ENCODE measurements around the gene SEC23A.

DNA sequence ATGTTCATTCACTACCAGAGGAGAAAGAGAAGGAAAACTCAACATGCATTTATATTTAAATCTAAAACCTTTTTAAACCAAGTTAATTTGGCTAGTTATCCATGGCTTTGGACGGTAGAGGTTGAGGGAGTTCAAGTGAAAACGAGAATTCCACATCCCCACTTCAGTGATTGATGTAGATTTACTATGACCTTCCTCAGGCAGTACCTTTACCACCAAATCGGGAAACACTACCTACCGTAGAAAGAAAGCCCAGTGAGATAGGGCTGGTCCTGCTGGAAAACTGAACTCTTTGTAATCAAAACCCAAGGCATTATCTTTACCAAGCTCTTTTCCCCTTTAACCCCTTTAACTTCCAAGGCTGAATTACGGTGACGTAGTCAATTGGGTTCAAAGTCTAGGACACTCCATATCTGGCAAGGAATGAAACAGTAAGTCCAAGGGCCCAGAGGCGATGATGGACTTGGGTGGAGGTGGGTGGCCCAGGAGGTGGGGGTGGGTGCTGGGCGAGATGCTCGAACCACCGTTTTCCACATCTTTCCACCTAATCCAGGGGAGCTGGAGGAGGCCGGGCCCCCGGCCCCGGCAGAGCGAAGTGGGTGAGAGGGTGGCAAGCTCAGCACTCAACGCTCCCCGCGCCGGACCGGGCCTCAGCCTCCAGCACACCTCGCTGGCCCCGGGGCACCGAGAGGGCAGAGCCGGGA is 618 bp downstream of the SEC23A start:
- TF ChIP-seq, protein P1, sequence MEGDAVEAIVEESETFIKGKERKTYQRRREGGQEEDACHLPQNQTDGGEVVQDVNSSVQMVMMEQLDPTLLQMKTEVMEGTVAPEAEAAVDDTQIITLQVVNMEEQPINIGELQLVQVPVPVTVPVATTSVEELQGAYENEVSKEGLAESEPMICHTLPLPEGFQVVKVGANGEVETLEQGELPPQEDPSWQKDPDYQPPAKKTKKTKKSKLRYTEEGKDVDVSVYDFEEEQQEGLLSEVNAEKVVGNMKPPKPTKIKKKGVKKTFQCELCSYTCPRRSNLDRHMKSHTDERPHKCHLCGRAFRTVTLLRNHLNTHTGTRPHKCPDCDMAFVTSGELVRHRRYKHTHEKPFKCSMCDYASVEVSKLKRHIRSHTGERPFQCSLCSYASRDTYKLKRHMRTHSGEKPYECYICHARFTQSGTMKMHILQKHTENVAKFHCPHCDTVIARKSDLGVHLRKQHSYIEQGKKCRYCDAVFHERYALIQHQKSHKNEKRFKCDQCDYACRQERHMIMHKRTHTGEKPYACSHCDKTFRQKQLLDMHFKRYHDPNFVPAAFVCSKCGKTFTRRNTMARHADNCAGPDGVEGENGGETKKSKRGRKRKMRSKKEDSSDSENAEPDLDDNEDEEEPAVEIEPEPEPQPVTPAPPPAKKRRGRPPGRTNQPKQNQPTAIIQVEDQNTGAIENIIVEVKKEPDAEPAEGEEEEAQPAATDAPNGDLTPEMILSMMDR (IDR thresholded peaks at IDR 0.05; ENCODE audit: borderline replicate concordance, extremely low read depth, low read length, poor library complexity, severe bottlenecking) = no peak
- TF ChIP-seq EZH2 (IDR thresholded peaks at IDR 0.05; ENCODE audit: borderline replicate concordance, low read depth, low read length, severe bottlenecking) = no peak
